HG03521 (cell line): ENCODE measurements around the gene BFSP1.
A peak's percentile ranks its signal among the peaks of the same experiment; 100 is the strongest.

Source experiments
- ATAC-seq: cut with Tn5 transposase; IDR thresholded peaks from one replicate; pipeline ENCODE4 v1.9.1; 2021; ENCODE audit warnings: mild to moderate bottlenecking, moderate library complexity; ENCODE audit not compliant: unreplicated experiment

Gene BFSP1

DNA sequence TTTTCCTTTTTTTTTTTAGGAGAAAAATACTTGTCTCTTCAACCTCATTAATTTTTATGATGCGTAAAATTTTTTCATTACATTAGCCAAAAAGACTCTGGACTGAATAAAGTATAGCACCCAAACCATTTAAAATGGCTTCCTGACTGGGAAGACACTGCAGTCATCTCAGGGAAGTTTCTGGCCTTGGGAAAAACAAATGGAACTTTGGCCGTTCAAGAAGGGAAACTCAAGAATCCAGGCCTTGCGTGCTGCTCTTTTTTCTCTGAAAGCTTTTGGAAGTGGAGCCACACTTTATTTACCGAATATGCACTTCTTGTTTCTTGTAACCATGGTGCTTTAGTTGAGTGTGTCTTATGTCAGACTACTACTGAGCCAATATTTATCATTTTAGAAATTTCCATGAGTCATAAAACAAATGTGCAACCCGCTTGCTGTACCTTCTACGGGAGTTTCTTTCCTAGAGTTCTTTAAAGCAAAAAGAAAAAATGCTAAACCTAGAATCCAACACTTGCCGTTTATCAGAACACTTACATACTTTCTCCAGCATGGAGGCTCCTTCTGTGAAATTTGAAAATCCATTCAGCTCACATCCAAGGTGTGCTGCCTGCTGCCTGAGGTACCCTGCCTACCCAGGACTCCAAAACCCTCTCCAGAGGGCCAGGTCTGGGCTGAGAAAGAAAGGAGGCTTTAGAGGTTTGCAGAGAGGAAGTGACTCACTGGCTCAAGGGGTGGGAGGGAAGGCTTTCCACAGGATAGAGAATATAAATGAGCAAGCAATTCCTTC is 27.2 kb upstream of the BFSP1 start:
- no peak for ATAC-seq

DNA sequence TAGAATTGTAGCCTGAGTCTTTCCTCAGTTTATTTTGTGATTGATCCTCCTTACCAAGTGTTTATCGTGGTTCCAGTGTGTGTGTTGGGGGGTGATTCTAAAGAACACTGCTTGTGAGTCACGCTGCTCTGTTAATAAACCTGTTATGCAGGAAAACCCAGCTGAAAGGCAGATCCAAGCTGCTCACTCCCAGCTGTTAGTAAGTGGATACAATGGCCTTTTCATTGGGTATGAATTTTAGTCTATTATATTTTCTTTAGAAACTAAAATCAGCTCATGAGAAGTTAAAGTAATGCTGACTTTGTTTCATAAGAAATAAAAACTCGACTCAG is 26.5 kb upstream of the BFSP1 start:
- ATAC-seq: no peak

DNA sequence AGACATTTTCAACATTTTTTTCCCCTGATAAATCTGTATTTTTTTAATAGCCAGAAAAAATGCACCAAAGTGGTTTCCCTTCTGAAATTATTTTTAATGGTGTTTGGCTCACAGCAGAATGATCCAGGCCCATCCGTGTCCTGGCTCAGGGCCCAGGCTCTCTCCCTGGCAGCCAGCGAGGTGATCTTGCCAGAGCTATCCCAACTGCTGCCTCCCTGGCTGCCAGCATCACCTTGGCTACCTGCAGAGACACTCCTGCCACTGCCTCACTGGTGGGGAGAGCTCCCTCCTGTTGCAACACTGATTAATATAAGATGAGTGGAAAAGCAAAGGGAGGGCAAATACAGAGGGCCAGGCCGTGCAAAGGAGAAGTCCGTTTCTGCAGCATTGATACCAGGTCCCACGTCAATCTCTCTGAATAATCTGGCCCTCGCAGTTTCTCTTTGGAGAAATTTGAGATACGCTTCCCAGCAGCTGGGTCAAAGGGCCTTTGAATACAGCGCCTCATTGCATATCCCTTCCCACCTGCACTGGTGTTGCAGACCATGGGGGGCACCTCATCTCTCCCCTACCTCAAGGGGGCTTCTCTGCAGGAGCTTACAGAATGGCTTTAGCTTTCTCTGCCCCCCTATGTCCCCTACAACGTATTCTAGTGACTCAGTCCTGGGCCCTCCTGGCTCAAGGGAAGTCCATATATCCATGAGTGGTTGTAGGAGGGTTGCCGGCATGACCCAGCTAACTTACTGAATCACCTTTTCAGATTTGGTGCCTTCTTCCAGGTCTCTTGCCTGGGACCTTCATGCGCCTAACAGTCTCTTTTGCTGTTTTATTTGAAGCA is 25.9 kb upstream of the BFSP1 start:
- ATAC-seq: no peak

DNA sequence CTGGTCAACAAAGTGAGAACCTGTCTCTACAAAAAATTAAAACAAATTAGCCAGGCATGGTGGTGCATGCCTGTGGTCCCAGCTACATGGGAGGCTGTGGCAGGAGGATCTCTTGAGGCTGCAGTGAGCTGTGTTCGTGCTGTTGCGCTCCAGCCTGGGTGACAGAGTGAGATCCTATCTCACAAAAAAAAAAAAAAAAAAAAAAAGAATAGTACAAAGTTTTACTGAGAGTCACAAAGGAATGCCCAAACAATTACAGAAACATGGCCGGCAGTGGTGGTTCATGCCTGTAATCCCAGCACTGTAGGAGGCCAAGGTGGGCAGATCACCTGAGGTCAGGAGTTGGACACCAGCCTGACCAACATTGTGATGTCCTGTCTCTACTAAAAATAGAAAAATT is 23.9 kb upstream of the BFSP1 start:
- ATAC-seq: no peak

DNA sequence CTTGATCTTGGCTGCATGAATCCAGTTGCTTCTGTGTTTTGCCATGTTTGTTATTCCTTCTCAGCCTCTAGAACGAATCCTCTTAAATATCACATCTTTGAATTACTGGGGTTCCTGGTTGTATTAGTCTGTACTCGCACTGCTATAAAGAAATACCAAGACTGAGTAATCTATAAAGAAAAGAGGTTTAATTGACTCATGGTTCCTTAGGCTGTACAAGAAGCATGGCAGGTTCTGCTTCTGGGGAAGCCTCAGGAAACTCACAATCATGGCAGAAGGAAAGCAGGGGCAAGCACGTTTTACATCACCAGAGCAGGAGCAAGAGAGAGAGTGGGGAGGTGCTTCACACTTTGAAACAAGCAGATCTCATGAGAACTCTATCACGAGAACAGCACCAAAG is 18.0 kb upstream of the BFSP1 start:
- ATAC-seq: no peak

DNA sequence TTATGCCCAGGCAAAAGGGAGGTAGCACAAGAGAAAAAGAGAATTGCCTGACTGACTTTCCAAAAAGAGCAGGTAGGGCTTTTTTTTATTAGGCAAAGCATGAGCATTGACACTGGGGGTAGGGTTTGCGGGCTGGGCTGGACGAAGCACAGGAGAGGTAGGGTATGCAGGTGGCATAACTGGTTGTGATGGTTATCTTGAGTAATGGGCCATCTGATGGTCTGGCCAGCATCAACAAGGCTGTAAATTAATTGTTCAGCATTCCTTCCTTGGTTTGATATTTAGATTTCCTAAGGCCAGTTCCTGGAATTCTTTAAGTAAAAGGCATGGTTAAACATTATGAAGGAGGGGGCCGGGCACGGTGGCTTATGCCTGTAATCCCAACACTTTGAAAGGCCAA is 13.9 kb upstream of the BFSP1 start:
- ATAC-seq: no peak

DNA sequence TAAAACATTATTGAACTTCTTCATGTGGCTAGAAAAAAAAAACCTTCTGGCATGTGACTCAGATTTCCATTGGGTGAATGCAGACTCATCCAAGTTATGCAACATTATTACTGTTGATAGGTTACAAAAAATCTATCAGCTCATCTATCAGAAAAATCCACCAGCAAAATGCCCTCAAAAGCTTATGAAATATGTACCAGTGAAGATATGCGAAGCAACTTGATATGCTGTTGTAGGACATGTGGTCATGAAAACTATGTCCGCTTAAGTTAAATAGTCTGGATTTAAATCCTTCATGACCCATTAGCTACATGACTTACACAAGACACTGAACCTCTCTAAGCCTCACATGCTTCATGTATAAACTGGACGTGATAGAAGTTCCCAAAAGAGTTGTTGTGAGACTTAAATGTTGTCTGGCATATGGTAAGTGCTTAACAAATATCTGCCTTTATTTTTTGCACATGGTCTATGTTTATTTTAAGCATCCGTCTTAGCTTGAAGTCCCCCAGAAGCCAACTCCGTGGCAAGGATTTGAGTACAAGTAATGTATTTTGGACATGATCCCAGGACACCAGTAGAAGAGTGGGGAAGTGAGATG is 12.5 kb upstream of the BFSP1 start:
- ATAC-seq: no peak

DNA sequence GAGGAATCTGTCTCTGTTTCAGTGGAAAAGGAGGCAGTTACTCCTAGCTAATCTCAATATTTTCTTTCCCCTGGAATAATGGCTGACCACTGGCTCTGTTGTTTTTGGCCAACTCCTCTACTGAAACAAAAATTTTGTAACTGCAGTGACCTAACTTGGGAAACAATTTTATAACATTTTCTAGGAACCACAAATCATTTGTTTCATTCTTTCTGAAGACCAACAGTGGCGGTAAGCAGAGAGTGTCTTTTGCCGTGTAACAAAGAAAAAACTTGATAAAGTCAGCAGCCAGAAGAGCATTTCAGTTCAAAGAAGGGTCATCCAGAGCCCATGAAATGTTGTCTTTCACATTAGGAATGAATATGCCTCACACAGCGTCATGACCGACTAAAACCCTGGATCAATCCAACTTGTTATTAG is 11.8 kb upstream of the BFSP1 start:
- ATAC-seq: no peak

DNA sequence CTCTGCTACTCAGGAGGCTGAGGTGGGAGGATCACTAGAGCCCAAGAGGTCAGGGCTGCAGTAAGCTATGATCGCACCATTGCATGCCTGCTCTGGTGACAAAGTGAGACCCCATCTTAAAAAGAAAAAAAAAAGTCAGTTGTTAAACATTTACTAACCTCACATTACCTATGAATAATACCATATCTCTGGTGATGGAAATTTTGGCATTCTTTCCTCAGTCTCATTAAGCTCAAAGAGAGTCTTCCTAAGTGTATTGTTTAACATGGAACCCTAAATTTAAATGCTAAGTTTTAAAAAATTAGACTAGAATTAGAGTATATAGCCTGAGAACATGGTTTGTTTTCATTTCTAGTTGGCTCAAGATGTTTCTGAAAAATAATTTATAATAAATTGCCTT is 11.3 kb upstream of the BFSP1 start:
- ATAC-seq: no peak

DNA sequence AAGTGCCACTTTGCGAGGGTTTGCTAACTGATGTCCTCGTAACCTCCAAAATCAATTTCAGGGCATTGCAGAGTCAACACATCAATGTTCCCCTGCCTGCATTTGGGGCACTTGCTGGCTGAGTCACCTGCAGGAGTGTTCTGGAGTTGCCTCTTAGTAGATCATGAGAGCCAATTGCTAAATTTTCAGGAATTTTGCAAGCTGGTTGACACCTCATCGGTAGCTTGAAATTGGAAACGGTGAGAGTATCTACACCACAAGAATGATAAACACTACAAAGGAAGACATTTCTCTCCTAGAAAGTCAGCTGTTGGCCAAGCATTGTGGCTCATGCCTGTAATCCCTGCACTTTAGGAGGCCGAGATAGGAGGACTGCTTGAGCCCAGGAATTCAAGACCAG is 10.8 kb upstream of the BFSP1 start:
- no peak for ATAC-seq

DNA sequence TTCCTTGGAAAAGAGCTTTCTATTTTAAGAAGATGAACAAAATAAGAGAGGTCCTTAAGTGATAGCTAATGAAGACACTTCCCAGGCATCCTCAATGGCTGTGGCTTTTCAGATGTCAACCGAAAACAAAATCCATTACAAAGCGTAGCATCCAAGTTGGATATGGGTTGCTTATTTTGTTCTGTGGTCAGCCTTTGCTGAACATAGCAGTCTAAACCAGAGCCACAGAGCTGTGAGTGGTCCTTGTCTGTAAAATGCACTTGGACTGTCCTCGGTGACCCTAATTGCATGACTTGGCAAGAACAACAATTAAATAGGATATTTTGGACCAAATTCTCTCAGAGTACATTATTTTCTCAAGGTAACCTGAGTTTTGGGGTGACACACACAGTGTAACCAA is 10.4 kb upstream of the BFSP1 start:
- ATAC-seq: no peak

DNA sequence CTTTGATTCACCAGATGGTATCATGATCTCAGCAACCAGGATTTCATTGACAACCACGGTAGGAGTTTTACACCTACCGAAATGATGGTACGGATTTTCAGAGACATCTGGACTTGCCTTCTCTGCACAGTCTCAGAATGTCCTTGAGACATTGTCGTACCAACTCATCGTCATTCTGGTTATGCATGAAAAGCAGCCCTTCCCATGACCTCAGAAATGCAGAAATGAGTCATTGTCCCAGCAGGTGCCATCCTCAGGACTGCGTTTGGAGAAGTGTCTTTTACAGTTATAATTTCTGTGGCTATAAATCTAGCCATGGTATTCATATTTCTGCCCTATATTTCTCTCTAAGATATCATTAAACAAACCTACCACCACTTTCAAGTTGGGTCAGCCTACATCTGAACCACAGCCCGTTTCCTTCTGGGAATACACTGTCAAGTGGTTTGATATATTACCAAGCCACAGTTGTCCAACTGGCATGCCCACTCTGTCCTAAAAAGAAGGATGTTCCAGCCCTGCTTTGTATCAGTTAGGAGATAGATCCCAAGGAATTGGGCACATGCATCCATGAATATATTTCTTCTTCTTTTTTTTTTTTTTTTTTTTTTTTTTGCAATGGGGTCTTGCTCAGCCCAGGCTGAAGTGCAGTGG is 7.5 kb upstream of the BFSP1 start:
- ATAC-seq: no peak

DNA sequence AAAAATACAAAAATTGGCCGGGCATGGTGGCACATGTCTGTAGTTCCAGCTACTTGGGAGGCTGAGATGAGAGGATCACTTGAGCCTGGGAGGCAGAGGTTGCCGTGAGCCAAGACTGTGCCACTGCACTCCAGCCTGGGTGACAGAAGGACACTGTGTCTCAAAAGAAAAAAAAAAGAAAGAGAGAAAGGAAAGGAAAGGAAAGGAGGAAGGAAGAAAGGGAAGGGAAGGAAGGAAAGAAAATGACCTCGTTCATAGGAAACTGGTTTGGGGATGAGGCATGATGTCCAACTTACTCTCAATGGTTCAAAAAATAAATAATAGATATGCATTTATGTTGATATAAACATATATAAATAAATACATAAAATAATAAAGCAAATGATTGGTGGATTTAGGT is 6.8 kb upstream of the BFSP1 start:
- ATAC-seq: no peak

DNA sequence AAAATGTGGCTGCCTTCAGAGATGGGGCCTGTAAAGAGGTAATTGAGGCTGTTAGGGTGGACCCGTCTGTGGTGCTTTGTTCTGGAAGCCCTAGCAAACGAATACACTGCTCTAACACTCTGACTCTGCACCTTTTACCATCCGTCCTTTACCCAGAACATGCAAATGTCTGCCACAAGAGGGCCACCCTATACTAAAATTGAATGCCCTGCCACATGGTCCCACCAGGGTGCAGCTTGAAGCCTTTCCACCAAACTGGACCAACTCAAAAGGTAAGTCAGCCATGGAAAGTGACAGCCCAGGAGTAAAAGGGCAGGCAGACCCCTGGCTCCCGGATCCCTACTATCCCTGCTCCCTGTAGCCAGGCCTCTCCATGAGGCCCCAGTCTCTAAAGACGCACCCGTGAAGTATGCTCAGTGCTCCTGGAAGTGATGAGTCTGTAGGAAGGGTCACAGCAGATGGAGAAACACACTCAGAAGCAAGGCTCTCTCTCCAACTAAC is 5.8 kb upstream of the BFSP1 start:
- ATAC-seq: peak; percentile 92

DNA sequence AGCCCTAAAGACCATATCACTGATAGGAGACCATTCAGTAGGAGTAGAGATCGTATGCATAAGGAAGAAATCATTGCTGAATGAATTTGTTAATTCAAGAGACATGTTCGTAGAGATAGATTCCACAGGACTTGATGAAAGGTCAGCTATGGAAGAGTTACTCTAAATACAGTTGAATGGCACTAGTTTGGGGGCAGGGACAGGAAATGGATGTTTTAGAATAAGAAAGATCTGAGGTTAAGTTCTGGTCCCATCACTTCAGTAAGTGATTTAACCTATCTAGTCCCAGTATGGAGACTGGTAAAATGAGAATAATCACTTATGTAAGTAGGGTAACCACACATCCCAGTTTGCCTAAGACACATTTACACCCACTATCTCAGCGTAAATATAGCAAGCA is 2.9 kb upstream of the BFSP1 start:
- no peak for ATAC-seq

DNA sequence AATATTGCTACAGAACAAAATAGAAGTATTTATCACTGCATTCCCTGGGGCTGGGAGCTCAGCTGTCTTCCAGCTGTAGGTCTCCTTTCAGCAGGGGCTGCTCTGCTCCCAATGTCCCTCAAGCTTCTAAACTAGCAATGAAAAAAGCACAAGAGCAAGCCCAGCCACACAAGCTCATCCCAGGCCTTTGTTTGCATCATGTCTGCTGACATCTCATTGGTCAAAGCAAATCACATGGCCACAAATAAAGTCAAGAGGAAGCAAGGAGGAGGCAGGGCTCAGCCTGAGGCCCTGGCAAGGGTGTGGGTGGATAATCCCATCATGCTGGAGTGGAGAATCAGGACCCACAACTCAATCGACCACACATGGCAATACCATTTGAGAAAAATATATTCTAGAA is 2.2 kb upstream of the BFSP1 start:
- no peak for ATAC-seq

DNA sequence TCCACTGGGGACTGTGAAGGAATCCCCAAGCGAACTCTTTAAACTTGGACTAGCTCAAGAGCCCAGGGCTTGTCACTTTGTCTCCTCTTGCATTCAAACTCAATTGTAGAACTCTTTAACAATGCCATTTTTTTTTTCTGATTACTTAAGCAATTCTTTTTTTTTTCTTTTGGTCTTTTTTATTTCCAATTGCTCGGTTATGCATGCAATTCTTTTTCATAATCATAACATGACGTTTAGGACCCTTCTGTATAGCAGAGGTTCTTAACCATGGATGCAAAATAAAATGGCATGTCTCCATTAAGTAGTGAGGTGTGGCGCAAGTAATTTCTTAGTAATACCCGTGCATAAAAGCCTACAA is 466 bp upstream of the BFSP1 start:
- no peak for ATAC-seq

DNA sequence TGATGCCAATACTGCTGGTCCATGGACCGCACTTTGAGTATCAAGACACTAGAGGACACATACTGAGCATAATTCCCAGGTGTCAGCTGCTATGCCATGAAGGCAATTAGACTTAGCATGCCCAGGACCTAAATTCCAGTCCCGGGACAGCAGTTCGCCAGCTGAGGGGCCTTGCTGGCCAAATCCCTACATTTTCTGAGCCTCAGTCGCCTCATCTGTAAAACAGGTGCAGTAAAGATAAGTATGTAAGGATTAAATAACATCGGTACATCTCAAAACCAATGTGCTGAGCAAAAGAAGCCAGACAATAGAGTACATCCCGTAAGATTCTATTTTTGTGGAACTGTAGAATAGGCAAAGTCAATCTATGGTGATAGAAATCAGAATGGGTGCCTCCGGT is 1.0 kb downstream of the BFSP1 start:
- no peak for ATAC-seq

DNA sequence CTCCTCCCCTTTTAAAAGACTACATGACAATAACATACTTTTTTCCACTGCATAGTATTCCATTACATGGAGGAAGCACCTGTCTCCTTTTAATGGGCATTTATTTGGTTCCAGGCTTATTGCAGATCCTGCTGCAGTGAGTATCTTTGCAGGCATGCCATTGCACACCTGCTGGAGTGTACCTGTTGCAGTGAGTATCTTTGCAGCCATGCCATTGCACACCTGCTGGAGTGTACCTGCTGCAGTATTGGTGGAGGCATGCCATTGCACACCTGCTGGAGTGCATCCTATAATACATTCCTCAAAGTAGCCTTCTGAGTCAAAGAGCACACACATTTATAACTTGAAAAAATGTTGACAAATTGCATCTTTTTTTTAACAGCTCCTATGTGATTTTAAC is 1.6 kb downstream of the BFSP1 start:
- ATAC-seq: no peak

DNA sequence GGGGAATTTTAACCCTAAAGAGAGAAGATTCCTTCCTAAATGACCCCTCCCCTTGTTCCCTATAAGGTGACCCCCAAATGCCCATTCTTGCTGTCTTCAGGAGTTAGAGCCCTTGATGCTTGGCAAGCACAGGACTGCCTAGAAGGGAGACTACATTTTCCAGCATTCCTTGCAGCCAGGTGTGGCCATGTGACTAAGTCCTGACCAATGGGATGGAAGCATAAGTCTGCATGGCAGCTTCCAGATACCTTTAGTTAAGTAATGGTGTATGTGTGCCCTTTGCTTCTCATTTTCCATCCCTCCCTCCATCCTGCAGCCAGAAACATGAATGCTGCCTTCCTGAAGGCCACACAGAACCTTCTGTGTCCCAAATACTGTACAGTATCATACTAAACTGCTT is 5.5 kb downstream of the BFSP1 start:
- ATAC-seq: no peak

DNA sequence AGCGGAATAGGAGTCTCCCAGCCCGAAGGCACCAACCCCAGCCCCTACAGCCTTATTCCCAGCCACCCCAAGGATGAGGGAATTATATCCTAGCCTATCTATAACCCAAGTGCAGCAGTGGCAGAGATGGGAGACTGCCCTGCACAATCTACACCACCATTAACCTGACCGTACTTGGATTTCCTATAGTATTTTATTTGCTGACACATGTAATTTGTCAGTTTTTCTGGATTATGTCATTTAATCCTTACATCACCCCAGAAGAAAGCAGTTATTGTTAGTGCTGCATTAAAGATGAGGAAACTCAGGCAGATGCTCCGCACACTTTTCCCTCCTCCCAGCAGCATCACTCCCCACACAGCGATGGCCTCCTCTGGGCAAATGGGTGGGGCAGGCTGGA is 6.0 kb downstream of the BFSP1 start:
- ATAC-seq: no peak

DNA sequence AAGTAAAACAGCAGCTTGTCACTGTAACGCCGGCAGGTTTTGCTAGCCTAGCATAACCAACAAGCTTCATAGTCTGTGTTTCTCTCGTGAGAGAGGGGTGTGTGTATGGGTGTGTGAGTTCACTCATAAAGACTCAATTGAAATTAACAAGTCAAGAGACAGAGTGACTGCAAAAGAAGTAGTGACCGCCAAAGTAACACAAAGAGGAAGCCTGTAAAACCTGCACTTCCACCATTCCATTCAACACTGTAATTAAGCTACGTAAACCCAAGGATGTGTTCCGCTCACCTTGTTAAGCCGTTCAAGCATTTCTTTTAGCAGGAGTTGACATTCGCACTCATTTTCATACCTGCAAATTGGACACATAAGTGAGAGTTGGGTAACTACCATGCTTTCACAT is 6.6 kb downstream of the BFSP1 start:
- no peak for ATAC-seq
